HT1080 (cell line): ENCODE data around the gene FARP1. TPM values are rescaled to one million over a fixed set of nuclear protein-coding genes. Genes with fewer than 3 reads are reported as not detected.
"Not testable (repeated sequence)": the region's sequence is repeated elsewhere in the genome, so short reads cannot be mapped to it uniquely, and the experiment has no call there.

Experiments
- DNase-seq: peaks from one replicate; pipeline ENCODE4 v3.0.0-alpha.2; 2015; ENCODE audit warnings: low read depth
- total RNA-seq: library from RNA; depleted of rRNA; stranded (reverse); fragments of >200 nt; shearing (Covaris generic); gene quantifications from 2 replicates; pipeline ENCODE4 v1.2.3, GENCODE V29; 2014

The FARP1 gene
- total RNA-seq, 1 experiment from 2014 or later, result 17.7 TPM

DNA sequence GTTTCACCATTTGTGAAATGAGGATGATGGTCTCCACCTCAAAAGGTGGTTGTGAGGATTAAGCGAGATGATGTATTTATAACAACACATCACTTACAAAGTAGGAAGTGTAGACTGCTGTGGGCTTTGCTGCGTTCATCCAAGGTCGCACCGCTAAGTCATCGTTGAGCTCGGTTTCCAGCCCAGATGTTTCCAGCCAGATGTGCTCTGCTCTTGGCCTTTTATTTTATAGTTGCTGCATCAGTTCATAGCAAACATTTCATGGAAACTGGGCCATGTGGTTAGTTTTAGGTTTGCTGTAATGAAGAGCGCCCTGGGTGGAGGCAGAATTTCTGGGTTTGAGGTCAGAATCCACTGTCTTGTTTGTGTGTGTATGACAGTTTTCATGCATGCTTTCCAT lies 110.6 kb downstream of the FARP1 start:
- DNase-seq, result no peak

- DNase-seq, result no peak
Observed at GRCh38 chr13:98254513-98254912, 111.6 kb downstream of the FARP1 start.

DNA sequence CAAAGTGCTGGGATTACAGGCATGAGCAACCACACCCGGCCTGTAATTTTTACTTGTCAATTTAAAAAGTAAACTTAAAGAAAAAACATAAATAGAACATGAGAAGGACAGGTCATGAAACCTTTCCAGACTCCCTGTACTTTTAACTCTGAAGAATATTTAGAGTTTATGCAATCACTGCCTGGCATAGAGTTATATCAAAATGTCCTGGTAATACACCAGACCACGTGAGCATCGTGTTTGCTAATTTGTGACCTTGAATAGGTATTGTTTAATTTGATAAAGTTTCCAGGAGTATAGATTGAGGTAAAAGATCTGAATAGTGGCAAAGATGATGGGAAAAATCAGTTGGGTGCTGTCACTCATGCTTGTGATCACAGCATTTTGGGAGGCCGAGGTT lies 115.3 kb downstream of the FARP1 start:
- no peak for DNase-seq

GRCh38 chr13:98260357-98261164 lies 117.7 kb downstream of the FARP1 start:
- no peak for DNase-seq

DNA sequence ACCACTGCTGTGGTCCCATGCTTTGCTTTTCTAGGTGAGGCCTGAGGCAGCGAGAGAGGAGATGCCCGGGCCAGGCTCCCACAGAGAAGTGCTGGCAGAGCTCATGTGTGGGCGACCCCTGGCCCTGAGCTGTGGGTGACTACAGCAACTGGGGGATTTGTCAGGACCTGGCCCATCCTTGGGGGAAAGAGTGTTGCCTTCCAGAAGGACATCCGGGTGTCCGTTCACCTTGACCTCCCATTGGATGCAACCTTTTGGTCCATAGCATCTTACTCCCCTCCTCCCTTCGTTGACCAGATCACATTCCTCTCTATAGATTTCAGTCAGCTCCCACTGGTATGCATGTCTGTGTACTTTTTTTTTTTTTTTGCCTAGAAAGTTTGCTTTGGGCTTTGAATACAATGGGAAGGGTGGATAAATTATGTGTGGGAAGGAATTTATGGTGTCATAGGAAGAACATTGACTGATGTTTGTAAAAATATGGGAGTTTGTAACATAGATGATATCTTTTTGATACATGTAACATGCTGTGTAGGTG lies 118.3 kb downstream of the FARP1 start:
- no peak for DNase-seq

DNA sequence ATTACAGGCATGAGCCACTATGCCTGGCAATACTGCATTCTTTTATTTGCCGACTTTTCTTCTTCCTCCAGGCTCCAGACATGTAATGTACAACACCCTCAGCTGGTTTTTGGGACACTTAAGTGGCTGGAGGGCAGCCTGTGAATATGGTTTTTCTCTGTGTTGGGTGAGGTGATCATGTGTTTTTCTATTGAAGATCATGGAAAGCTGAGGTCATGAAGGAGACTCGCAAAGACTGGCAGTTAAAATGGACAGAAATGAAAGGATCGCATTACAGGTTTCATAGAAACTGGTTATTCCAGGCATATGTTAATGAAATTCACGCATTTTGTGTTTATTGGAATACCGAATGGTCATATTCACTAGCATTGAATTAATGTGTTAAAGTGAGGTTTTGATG lies 119.4 kb downstream of the FARP1 start:
- DNase-seq, result no peak

DNA sequence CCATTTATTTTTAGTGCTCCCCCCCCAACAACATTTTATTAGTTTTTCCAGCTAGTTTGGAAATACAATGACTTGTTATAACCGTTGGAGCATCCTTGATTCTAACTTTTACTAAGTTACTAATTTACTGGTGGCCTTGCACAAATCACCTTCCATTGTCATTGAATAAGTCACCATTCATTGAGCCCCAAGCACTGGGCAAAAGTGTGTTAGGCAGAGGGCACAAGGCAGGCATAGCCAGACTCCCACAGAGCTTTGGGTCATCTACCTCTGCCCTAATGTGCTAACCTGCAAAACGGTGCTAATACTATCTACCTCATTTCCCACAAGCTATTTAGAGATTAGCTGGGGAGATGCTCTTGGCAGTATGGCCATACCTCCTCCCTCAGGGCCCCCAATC lies 120.9 kb downstream of the FARP1 start:
- no peak for DNase-seq

DNA sequence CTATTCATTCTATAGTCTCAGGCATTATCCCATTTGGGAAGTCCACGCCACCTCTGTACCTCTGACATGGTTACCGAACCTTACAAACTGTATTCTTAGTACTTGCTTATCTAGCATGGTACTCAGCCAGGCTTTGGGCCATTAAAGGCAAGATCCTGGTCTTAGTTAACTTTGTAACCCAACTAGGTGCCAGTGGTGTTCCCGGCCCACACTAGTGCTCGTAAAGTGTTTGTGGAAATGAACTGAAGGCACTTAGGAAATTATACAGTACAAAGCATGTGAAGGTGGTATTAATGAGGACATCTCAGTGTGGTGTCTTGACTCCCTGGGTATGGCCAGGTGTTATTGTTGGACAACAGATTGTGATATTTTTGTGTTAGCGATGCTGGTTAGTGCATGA lies 122.0 kb downstream of the FARP1 start:
- no peak for DNase-seq

GRCh38 chr13:98265692-98266551 lies 123.0 kb downstream of the FARP1 start:
- DNase-seq, result no peak

DNA sequence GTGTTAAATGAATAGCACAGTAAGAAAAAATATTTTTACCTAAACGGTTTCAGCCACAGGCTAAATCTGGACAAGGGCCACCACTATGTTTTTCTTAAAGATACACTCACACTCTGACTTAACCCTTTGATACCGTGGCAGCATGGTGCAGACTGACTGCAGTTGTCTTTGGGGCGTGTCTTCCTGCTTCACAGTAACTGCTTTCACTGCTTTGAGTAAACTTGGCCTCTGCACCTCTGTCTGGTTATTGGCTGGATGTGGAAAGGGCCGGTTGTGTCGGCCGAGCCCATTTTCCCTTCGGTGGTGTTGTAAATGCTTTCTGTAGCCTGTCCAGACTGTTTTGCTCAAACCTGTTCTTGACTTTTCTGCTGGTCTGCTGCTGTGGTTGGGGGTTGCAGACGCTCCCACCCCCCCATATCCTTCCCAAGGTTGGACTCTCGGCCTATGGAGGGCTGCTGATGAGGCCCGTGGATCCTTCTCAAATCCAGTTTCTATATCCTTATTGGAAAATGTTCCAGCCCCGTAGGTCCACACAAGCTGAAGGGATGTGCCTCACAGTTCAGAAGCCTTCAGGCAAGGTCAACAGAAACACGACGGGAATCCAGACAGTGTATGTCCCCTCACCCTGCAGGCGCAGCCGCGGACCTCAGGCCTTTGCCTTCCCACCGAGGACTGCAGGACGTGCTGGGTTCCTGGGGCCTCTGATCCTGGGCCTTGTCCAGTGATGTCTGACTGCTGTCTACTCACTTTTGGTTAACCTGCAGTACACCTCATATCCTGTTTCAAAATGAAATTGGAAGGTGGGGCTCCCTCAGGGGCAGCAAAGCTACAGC lies 124.4 kb downstream of the FARP1 start:
- no peak for DNase-seq

- DNase-seq, result no peak
Observed at GRCh38 chr13:98269386-98269785, 126.5 kb downstream of the FARP1 start.

DNA sequence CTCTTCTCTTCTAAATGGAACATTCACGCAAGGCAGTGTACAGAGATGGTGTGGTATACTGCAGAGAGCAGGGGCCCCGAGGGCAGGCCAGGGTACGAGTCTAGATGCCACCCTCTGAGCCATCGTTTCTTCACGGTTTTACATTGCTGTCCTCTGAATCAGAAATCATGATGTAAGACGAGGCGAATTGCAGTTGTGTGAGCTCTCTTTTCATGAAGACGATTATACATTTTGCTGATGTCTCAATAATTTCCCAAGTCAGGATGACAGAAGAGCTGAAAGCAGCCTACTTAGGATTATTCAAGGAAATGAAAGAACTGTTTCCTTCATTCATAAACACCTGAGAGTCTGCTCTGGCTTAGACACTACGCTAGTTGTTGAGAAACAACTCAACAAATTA lies 127.9 kb downstream of the FARP1 start:
- no peak for DNase-seq

DNA sequence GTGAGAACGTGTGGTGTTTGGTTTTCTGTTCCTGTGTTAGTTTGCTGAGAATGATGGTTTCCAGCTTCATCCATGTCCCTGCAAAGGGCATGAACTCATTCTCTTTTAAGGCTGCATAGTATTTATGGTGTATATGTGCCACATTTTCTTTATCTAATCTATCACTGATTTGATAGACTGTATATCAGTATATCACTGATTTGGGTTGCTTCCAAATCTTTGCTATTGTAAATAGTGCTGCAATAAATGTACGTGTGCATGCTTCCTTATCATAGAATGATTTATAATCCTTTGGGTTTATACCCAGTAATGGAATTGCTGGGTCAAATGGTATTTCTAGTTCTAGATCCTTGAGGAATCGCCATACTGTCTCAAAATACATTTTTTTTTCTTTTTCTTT lies 128.8 kb downstream of the FARP1 start:
- not testable (repeated sequence) for DNase-seq

GRCh38 chr13:98272549-98272948 lies 129.7 kb downstream of the FARP1 start:
- no peak for DNase-seq

DNA sequence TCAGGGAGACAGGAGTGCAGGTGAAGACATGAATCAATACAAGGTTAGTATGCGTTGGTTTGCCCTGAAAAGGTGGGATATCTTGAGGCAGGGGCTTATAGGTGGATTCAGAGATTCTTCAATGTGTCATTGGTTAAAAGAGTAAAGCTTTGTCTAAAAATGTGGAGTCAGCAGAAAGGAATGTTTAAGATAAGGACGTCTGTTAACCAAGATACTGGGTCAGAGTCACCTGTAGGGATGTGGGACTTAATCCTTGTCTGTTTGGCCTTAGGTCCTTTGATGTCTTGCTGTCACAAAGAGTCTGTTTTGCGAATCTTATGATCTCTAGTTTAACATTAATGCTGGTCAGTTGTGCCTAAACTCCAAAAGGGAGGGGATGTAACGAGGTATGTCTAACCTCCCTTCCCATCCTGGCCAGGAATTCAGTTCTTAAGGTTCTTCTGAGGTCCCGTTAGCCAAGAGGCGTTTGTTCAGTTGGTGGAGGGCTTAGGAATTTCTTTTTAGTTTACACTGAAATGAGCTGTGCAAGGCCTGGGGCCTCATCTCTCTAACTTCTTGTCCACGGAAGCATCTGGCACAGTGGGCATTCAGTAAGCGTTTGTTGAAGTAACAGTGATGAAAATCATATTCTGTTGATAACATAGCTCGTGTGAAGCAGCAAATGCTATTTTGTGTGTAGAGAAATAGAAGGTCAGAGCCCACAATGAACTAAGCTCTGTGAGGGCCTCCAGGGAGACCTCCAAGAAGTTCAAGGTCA lies 130.4 kb downstream of the FARP1 start:
- no peak for DNase-seq

- no peak for DNase-seq
Observed at GRCh38 chr13:98273824-98274742, 131.2 kb downstream of the FARP1 start.

GRCh38 chr13:98274921-98275487 lies 132.1 kb downstream of the FARP1 start:
- no peak for DNase-seq

DNA sequence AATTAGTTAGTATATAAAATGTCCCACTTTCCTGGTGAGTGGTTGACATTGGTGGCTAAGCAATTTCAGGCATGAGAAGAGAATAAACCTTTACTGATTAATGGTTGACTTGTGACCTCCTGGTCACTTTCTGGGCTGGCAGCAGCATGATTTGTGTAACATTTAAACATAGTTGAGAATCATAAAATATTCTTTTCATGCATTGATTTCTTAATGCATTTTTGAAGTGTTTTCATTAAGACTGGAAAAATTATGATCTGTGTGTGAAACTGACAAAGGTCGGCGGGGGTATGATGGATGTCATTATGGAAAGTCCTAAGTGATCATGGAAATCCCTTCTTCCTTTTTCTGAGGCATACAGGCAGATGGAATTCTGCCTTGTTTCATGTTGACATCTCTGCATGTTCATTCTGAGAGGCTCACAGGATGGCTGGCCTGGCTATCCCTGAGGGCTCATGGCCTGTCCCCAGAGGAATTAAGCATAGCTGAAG lies 132.8 kb downstream of the FARP1 start:
- no peak for DNase-seq

GRCh38 chr13:98276486-98276885 lies 133.6 kb downstream of the FARP1 start:
- DNase-seq, result no peak
